Measurements from ENCODE around the gene MAGI1.

GRCh38 chr3:65521032-65521431, 517.7 kb downstream of the MAGI1 start:
- TF ChIP-seq EZH2 (IDR thresholded peaks at IDR 0.05; ENCODE audit: borderline replicate concordance, insufficient read depth, low read depth, low read length, poor library complexity, severe bottlenecking) (no peak), CTCF (IDR thresholded peaks at IDR 0.05) (no peak)
